Esophagus muscularis mucosa (tissue), 4 donors: Measurements from ENCODE around the gene ZFAND5. TPM values are rescaled to one million over a fixed set of nuclear protein-coding genes. Genes with fewer than 3 reads are reported as not detected.
A peak's percentile ranks its signal among the peaks of the same experiment; 100 is the strongest.

Source experiments
- DNase-seq: peaks from one replicate; pipeline ENCODE4 v3.0.0-alpha.2; 2017; ENCODE audit errors: extremely low spot score
- H3K27ac ChIP-seq, 4 donors: fragments of 200-600 bp; sonication (generic); replicated peaks in 1 of 4; 1 replicate in 3 of 4; 2 replicates in 1 of 4; pipeline ENCODE4 v1.5.1; 2016 to 2019; ENCODE audit warnings: mild to moderate bottlenecking in 1 of 4
- H3K27me3 ChIP-seq, 4 donors: fragments of 200-600 bp; sonication (generic); one replicate each; pipeline versions ENCODE4 v1.5.1 to v1.6.0; 2016 to 2019
- H3K36me3 ChIP-seq, 4 donors: fragments of 200-600 bp; sonication (generic); one replicate each; pipeline ENCODE4 v1.5.1; 2016 to 2019
- H3K4me1 ChIP-seq, 4 donors: fragments of 200-600 bp; sonication (generic); one replicate each; pipeline ENCODE4 v1.5.1; 2016 to 2019
- H3K4me3 ChIP-seq, 4 donors: fragments of 200-600 bp; sonication (generic); 1 replicate in 2 of 4; 2 replicates in 2 of 4; pipeline ENCODE4 v1.5.1; 2016 to 2019; ENCODE audit warnings: mild to moderate bottlenecking in 4 of 4, moderate library complexity in 1 of 4
- H3K9me3 ChIP-seq, 4 donors: fragments of 200-600 bp; sonication (generic); 1 replicate in 3 of 4; 2 replicates in 1 of 4; pipeline ENCODE4 v1.5.1; 2016 to 2019
- CTCF ChIP-seq, 3 experiments: fragments of 200-600 bp in 2 of 3; fragments of 450-650 bp in 1 of 3; sonication (generic) in 2 of 3; IDR thresholded peaks; one replicate each; pipeline ENCODE4 v1.5.1; 2017 to 2019; ENCODE audit warnings: antibody characterized with exemption in 3 of 3, mild to moderate bottlenecking in 2 of 3, moderate library complexity in 1 of 3
- EP300 ChIP-seq: sonication (generic); formaldehyde crosslinking; IDR thresholded peaks from one replicate; pipeline ENCODE4 v1.6.1; 2017; ENCODE audit warnings: antibody characterized with exemption
- POLR2A ChIP-seq: fragments of 450-650 bp; IDR thresholded peaks from one replicate; pipeline ENCODE4 v1.6.1; 2017; ENCODE audit warnings: antibody characterized with exemption, moderate library complexity, mild to moderate bottlenecking, low read depth
- POLR2AphosphoS5 ChIP-seq, 2 donors: sonication (generic); formaldehyde crosslinking; IDR thresholded peaks; one replicate each; pipeline ENCODE4 v1.6.1; 2017; ENCODE audit warnings: antibody characterized with exemption in 2 of 2
- WGBS: methylation state at CpG from one replicate; pipeline ENCODE4 v1.1.5; 2018; 5-methylcytosine and 5-hydroxymethylcytosine counted together
- intact Hi-C: fragments of 100-400 bp; cut with DNase I; formaldehyde crosslinking; loops from one replicate; pipeline ENCODE4 v1.15.1; 2023
- total RNA-seq, 4 donors: library from RNA; depleted of rRNA; stranded (reverse); fragments of >200 nt; gene quantifications; one replicate each; pipeline versions ENCODE4 v1.1.0 to v1.2.1, GENCODE V29; 2016

The ZFAND5 gene
- total RNA-seq, 4 donors from 2014 or later, result 176 to 303 (median 225) TPM

- peak overlapping the region; percentile 35 to 84 (median 52) for H3K27ac ChIP-seq
- H3K4me1 ChIP-seq, result peaks cover 0 to 27% (median 6%) of the 10 kb centered on the region in 4 donors
- intact Hi-C loops, result no loop called here
- WGBS, result 76% methylated on average over 3 of the region's 3 CpGs
- TF ChIP-seq POLR2A, result no peak
- TF ChIP-seq POLR2AphosphoS5 (IDR thresholded peaks at IDR 0.05), result no peak
- no peak for TF ChIP-seq EP300
- no peak for TF ChIP-seq CTCF (IDR thresholded peaks at IDR 0.05)
- no peaks in the 10 kb centered on the region for H3K27me3 ChIP-seq
- H3K4me3 ChIP-seq, result peak overlapping the region; percentile 2 to 53 (median 38)
- no peak for DNase-seq
- no peaks in the 10 kb centered on the region for H3K36me3 ChIP-seq
- H3K9me3 ChIP-seq, result no peaks in the 10 kb centered on the region
Observed at GRCh38 chr9:72305707-72306106, 59.3 kb downstream of the ZFAND5 start.

- intact Hi-C loops, result no loop called here
- TF ChIP-seq CTCF (IDR thresholded peaks at IDR 0.05) (no peak), POLR2A (no peak), EP300 (no peak), POLR2AphosphoS5 (IDR thresholded peaks at IDR 0.05) (peak; percentile 88 to 94)
- Histone ChIP-seq H3K4me1 (peaks cover 0 to 27% (median 6%) of the 10 kb centered on the region in 4 donors), H3K9me3 (no peaks in the 10 kb centered on the region), H3K27ac (peak overlapping the region; percentile 36 to 84 (median 70)), H3K4me3 (peak overlapping the region; percentile 2 to 53 (median 38)), H3K36me3 (no peaks in the 10 kb centered on the region), H3K27me3 (no peaks in the 10 kb centered on the region)
- 30% methylated on average over 8 of the region's 8 CpGs for whole genome bisulfite sequencing
- DNase-seq, result peak; percentile 96
Observed at GRCh38 chr9:72305102-72305546, 59.9 kb downstream of the ZFAND5 start.

- 41% methylated on average over 1 of the region's 1 CpG for WGBS
- Histone ChIP-seq H3K27ac (peak overlapping the region; percentile 36 to 84 (median 70)), H3K4me3 (peak overlapping the region in 3 of 4 donors; percentile 29 to 53 (median 44)), H3K36me3 (no peaks in the 10 kb centered on the region), H3K4me1 (peaks cover 0 to 27% (median 5%) of the 10 kb centered on the region in 4 donors), H3K9me3 (no peaks in the 10 kb centered on the region), H3K27me3 (no peaks in the 10 kb centered on the region)
- intact Hi-C loops, result no loop called here
- DNase-seq, result no peak
- TF ChIP-seq CTCF (IDR thresholded peaks at IDR 0.05), result no peak
- no peak for TF ChIP-seq EP300
- no peak for TF ChIP-seq POLR2A
- no peak for TF ChIP-seq POLR2AphosphoS5 (IDR thresholded peaks at IDR 0.05)
Observed at GRCh38 chr9:72304538-72304937, 60.5 kb downstream of the ZFAND5 start.

Other genes with a start within 250 kb of the ZFAND5 start
- gene GDA, start 215.8 kb downstream of the ZFAND5 start, total RNA-seq, result not detected
- not detected for gene TMC1, start 156.4 kb upstream of the ZFAND5 start, total RNA-seq